SHP77 treated with DMSO at 0.1 percent for 48 hours (cell line): ENCODE data around the gene DNASE1L2.
"Not testable (repeated sequence)": the region's sequence is repeated elsewhere in the genome, so short reads cannot be mapped to it uniquely, and the experiment has no call there.

Experiments used
- DNase-seq: peaks from one replicate; lab custom pipeline; 2025; lab: John Stamatoyannopoulos, UW

Gene DNASE1L2

DNA sequence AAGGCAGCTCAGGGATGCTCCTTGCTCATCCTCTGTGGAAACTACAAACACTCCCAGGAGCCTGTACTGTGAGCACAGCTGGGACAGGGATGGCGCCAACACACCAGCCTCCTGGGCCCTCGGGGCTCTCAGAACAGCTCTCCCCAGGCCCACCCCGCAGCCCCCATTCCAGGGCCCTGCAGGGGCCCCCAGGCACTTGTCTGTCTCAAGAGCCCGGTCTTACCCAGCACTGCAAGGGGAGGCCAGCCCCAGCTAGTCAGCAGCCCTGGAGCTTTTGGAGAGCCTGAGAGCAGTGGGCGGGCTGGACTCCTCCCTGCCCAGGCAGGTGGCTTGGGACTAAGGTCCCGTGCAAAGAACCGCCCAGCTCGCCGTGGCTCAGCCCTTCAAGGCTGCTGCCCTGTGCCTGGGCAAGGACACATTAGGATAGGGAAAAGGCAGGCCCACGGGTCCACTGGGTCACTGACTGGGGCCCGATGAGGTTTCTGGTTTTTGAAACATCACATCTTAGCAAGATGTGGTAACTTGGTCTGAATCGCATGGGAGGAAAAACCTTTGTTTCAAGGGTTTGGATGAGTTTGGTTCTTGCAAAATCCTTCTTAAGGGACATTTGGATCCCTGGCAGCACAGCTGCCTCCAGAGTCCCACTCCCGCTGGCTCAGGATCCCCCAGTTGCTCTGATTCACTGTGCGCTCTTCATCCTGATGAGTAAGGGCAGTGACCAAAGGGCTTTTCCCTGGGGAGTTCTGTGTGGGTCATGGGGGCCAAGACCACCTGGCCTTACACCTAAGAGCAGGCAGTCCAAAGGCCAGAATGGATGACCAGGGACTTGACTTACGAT is 2.8 kb downstream of the DNASE1L2 start:
- DNase-seq: no peak

DNA sequence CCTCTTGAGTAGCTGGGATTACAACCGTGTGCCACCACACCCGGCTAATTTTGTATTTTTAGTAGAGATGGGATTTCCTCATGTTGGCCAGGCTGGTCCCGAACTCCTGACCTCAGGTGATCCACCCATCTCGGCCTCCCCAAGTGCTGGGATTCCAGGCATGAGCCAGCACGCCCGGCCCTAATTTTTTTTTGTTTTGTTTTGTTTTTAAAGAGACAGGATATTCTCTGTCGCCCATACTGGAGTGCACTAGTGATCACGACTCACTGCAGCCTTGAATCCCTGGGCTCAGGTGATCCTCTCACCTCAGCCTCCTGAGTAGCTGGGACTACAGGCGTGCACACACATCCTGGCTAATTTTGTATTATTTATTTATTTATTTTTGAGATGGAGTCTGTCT is 4.1 kb downstream of the DNASE1L2 start:
- DNase-seq: not testable (repeated sequence)

DNA sequence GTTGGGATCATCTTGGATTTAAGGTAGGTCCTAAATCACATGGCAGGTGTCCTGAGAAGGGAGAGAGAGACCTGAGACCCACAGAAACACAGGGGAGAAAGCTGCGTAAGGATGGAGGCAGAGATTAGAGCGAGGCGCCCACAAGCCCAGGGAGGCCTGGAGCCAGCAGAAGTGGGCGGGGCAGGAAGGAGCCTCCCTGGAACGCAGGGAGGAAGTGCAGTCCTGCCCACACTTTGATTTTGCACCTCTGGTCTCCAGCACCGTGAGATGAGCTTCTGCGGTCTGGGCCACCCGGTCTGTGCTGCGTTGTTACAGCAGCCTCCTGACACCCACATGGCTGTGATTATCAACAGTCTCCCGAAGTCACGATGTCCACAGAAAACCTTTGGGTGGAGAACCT is 6.4 kb downstream of the DNASE1L2 start:
- DNase-seq: no peak

DNA sequence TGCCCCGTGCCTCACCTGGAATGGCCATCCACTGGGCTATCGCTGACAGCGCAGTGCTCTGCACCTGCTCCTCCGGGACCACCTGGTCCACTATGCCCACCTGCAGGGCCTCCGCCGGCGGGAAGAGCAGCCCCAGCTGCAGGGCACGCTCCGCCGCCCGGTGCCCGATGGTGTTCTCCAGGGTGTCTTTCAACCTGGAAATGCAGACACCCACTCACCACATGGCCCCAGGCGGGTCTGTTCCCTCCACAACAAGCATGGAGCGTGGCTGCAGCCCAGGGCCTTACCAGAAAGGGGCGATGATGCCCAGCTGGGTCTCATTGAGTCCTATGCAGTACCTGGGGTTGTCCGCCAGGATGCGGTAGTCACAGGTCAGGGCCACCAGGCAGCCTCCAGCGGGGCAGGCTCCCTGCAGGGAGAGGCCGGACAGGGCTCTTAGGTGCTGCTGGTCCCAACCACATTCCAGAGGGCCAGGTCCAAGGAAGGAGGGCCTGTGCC is 6.8 kb downstream of the DNASE1L2 start:
- no peak for DNase-seq

DNA sequence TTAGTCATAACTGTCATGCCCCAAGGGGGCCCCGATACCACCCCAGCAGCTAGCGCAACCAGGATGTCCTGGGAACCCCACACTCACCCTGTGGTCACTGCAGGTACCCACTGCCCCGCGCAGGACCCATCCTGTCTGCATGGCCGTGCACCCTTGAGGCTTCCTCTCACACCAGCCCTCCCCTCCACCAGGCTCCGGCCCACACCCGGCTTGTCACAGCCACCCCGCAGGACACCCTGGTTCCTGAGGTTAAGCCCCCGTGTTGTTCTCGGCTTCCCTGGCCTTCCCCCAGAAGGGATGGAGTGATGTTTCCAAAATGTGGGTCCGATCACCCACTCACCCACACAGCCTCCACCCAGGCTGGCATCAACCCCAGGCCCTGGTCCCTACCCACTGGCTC is 7.5 kb downstream of the DNASE1L2 start:
- DNase-seq: no peak

DNA sequence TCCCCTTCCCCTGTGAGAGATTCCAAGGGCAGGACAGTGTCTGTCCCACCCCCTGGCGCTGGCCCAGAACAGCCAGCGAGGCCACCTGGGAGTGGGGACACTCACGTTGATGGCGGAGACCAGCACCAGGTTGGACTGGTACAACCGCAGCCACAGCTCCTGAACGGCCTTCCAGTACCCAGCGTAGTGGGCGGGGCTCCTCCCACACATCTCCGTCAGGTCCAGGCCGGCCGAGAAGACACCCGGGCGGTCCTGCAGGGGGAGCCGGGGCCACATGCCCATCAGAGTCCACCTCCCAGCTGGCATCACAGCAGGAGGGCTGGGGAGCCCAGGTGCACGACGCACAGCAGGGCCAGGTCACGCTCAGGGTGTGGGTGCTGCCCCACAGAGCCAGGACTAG is 8.1 kb downstream of the DNASE1L2 start:
- DNase-seq: no peak

DNA sequence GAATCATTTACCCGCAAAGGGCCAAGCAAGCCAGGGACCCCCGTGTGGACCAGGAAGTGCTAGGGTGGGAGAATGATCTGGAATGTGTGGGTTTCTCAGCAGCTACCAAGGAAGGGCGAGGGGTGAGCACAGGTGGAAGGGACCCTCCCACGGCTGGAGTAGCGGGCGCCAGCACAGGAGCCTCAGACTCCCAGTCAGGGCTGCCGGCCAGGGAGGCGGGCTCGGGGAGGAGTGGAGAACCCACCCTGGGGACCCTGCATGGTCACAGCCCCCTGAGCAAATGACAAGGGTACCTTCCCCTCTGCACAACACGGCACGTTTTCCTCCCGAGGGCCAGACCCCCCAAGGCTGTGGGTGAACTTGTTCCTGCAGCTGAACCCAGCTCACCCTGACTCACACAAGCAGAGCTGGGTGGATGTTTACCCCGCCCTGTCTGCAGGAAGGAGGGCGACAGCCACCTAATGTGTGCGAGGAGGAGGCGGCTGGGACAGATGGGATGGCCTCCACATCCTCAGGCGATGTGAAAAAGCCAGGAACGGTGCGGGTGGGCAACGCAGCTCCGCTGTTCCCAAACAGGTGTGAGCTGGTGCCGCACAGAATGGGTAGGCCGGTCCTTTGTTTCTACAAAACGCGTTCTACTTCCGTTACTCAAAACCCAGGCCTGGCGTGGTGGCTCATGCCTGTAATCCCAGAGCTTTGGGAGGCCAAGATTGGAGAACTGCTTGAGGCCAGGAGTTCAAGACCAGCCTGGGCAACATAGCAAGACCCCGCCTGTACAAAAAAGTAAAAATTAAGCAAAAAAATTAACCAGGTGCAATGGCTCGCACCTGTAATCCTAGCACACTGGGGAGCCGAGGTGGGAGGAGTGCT is 8.9 kb downstream of the DNASE1L2 start:
- no peak for DNase-seq

DNA sequence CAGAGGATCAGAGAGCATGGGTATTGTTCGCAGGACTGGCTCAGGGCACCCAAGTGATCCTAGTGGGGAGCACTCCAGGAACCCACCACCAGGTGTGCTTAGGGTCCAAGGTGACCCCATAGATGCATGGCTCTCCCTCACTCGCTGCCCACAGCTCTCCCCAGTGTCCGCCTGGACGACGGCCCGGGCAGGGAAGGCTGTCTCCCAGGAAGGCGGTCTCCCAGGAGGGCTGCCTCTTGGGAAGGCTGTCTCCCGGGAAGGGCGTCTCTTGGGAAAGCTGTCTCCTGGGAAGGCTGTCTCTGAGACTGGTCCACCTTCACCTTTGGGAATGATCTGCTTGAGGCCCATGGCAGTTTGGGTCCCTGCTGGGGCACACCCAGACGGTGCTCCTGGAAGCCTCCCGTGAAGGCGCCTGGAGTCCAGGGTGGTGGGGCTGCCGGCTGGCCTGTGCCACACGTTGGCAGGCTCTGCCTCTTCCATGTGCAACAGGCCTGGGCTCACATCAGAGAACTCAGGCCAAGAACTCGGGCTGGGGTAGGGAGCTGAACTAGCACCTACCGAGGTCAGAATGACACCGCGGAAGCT is 10.1 kb downstream of the DNASE1L2 start:
- DNase-seq: no peak

DNA sequence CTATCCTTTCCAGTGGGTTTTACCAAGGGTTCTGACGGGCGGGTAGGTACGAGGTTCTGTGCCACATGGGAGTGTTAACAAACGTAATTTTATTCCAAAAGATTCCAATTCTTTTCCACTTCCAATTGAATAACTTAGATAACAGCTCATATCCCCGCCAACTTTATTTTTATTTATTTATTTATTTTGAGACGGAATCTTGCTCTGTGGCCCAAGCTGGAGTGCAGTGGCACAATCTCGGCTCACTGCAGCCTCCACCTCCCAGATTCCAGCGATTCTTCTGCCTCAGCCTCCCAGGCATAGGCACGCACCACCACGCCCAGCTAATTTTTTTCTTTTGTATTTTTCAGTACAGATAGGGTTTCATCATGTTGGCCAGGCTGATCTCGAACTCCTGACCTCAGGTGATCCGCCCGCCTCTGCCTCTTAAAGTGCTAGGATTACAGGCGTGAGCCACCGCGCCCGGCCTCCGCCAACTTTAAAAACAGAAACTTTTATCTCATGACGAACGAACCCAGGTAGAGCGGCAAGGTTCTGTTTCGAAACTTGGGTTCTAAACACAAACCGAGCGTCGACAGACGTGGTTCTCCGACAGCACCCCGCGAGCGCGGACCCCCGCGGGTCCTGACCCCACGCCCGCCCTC is 14.5 kb downstream of the DNASE1L2 start:
- no peak for DNase-seq

DNA sequence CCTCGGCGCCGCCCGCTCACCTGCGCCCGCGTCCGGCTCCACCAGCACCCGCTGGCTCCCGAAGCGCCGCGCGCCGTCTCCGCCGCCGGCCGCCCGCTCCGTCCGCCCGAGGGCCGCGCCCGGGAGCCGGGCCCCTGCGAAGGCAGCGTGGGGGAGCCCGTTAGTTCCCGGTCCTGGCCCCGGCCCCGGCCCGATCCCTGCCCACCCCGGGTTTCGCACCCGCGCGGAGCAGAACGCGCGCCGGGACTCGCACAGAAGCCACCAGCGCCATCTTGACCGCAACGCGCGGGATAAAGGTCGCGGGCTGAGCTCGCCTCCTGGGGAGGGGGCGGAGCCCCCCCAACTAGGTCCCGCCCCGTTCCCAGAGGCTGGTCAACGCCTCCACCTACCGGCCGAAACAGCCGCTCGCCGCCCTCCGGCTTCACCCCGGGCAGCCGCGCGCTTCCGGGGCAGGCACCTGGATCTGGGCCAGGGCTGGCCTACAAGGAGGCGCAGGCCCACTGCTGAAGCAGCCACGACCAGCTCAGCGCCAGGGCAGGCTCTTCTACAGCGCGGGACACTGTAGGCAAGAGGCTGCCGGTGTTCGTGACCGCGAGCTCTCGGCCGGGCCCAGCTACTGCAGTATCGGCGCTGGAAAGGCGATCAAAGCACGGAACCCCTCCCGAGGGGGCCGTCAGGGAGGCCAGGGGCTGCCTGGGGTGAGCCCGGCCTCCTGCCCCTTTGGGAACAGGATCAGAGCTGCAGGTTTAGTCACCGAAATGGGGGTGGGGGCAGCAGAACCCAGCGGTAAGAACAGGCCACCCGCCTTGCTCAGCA is 15.3 kb downstream of the DNASE1L2 start, which contains the start of gene ECI1:
TSS of gene ECI1 (minus strand) at position 292 of the 816 bp plus-strand sequence. CDS start at position 271, 21 bp downstream.
- DNase-seq: peak; percentile 85

DNA sequence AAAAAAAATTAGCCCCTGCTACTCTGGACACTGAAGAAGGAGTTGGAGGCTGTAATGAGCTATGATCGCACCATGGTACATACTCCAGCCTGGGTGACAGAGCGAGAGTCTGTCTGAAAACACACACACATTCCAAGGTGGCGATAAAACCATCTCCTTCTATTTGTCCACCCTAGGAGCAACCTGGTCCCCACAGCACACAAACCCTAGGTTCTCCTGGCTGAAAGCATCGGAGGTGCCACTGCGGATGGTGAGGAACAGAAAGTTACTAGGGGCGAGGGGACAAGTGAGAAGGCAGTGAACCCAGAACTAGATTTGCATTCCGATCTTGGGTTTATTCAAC is 16.5 kb downstream of the DNASE1L2 start:
- no peak for DNase-seq

DNA sequence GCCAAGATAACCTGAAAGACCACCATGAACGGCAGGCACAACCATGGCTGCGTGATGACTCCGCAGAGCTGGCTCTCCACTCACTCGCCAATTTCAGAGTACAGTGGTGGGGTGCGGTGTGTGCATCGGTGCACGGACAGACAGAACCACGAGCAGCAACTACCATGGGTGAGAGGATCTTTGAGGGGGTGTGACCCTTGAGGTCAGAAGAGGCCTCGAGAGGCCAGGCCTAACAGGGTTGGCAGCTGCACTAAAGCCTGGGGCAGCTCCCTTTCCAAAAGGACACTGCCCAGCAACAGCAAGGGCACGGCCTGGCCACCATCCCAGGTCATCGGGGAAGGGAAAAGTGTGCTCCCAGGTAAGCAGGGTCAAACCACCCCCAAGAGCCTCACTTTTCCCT is 17.0 kb downstream of the DNASE1L2 start:
- no peak for DNase-seq

DNA sequence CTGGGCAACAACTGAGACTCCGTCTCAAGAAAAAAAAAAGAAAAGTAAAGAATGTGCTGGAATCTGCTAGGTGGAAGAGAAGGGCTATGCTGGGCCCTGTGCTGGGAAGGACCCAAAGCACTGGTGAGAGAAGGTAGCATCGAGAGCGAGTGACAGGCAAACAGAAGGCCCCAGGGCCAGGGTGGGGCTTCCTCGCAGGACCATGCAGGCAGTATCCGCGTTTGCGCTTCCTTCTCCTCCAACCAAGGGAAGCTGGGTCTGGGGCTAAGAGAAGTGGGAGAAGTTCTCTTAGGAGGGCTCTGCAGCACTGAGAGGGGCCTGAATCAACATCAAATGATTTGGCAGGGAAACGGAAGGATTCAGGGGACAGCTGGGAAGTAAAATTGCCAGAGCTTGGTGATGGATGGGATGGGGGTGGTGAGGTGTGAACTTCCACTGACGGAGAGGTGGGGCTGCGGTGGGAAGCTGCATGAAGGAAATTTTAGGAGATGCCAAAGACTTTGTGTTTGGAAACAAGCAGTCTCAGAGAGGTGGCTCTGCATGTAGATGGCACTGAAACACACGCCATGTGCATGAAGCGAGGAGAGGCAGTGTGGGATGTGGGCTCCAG is 20.4 kb downstream of the DNASE1L2 start:
- no peak for DNase-seq

DNA sequence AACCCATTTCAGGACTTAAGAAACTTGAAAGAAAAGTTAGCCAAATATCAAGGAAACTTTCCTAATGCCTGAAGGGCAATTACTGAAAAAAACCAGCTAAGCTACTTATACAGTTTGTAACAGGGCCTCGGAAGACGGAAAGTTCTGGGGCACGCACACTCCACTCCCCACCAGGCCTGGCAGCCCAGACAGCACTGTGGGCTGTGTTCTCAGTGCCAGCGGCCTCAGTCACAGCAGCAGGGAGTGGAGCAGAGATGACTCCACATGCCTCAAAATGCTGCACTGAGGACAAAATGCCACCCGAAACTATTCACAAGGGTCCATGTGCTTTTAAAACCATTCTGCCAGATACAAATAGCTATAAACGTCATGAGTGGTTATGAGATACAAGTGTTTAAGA is 21.5 kb downstream of the DNASE1L2 start:
- no peak for DNase-seq

DNA sequence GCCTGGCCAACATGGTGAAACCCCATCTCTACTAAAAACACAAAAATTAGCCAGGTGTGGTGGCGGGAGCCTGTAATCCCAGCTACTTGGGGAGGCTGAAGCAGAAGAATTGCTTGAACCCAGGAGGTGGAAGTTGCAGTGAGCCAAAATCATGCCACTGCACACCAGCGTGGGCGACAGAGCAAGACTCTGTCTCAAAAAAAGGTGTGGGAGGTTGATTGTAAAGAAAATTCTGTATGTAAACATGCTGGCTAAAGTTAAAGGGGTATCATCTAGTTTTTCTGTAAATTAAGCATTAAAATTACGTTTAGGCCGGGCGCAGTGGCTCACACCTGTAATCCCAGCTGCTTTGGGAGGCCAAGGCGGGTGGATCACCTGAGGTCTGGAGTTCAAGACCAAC is 22.3 kb downstream of the DNASE1L2 start:
- not testable (repeated sequence) for DNase-seq

DNA sequence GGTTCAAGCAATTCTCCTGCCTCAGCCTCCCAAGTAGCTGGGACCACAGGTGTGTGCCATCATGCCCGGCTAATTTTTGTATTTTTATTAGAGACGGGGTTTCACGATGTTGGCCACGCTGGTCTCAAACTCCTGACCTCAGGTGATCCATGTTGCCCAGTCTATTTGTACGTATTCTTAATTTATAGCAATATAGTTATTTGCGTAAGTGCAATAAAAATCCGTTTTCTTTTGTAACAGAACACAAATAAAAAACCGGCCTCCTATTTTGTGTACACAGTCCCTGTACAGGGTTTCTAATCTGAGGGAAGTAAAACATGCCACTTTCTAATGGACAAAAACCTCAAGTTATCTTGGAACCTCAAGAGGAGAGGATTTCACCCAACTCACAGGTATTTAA is 24.0 kb downstream of the DNASE1L2 start:
- no peak for DNase-seq

DNA sequence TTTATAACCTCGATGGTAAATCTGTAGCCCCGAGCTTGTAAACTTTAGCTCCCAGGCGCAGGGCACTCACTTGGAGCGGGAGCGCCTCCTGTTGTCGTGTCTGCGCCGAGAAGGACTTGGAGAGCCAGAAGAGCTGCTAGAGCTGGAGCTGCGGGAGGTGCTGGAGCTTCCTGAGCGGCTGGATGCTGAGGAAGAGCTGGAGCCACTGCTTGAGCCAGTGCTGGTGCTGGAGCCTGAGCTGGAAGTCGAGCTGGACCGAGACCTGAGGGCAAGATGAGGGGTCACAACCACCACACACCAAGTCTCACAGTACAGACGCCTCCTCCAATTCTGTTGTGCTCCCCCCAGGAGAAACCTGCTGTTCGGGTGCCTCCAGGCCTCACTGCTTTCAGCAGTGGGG is 26.8 kb downstream of the DNASE1L2 start:
- not testable (repeated sequence) for DNase-seq

DNA sequence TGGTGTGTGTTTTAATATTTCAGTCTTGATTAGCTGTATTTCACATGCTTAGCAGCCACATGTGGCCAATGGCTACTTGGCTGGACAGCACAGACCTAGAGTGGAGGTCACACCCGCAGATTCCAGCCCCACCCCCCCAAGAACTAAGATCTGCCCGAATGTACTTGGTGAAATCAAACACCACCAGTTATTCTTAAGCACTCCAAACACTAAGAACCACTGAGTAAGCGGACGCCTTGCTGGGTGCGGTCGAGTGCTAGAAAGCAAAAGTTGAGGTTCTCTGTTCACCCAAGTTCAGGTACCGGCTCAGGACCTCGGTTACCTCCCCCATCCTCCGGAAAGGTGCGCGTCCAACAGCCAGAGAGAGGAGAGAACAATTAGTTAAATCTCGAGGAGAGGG is 30.6 kb downstream of the DNASE1L2 start:
- DNase-seq: not testable (repeated sequence)

DNA sequence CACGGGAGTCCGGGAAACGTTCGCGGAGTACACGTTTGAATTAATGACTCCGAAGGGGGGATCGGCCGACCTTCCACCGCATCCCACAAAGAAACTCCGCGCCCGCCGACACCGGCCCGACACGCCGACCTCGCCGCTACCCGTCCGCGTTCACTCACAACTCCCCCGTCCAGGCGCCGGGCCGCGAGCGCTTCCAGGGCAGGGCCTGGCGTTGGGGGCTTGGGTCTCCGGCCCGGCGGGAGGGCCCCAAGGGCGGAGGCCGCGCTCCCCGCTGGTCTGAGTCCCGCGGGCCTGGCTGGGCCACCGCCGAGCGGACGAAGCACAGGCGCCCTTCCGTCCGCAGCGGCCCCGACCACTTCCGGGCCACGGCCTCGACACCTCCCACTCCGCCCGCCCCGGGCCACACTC is 31.3 kb downstream of the DNASE1L2 start:
- DNase-seq: not testable (repeated sequence)

DNA sequence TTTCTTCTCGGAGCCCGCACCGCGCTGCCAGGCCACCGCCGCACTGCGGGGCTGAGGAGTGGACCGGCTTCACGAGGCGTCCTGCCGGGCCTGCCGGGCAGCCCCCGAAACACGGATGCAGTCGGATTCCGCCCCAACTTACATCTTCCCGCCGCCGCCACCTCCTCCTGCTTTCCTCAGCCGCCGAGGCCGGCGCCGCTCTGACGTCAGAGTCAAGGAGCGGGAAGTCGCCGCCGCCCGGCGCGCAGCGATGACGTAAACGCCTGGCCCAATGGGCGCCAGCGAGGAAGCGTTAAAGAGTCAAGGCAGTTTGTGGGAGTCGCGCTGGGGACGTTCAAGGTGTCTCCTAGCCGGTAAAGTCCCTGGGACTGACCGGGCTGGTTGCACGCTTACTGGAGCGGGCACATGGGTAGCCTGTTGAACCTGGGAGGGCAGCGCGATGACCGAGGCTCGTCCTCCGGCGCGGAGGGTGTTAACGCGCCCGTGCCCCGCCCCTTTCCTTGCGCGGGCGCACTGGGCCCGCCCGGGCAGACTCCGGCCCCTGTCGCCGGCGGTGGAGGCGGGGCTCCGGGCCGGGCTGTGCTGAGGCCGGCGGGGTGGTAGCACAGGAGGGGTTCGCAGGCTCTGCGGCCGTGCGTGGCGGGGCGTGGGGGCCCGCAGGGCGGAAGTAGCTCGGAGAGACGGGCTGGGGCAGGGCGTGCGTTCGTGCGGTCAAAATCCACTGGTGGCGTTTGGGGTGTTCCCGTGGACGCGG is 31.8 kb downstream of the DNASE1L2 start, which contains the start of gene RNPS1:
TSS of gene RNPS1 (minus strand) at position 214 of the 754 bp plus-strand sequence. CDS start 3,483 bp downstream, outside the sequence.
- peak; percentile 73 for DNase-seq
